K562 (cell line): ENCODE measurements around the gene SLC6A6. TPM values are rescaled to one million over a fixed set of nuclear protein-coding genes. Genes with fewer than 3 reads are reported as not detected.

ENCODE experiments used
- BRD4 ChIP-seq: fragments of 200-600 bp; sonication (generic); IDR thresholded peaks from 2 replicates; pipeline ENCODE4 v1.6.1; 2017; ENCODE audit warnings: inconsistent platforms
- DIDO1 ChIP-seq: fragments of 450-650 bp; IDR thresholded peaks from 2 replicates; pipeline ENCODE4 v1.6.1; 2016; ENCODE audit warnings: low read depth, missing biosample characterization, missing genetic modification characterization
- GATAD2A ChIP-seq: fragments of 450-650 bp; IDR thresholded peaks from 2 replicates; pipeline ENCODE4 v1.6.1; 2017
- HDAC1 ChIP-seq, 2 experiments: fragments of 450-650 bp; IDR thresholded peaks; 2 replicates each; pipeline ENCODE4 v1.6.1; 2016 to 2017; ENCODE audit warnings: inconsistent platforms in 1 of 2, mild to moderate bottlenecking in 1 of 2, moderate library complexity in 1 of 2
- HMGN3 ChIP-seq: IDR thresholded peaks from 2 replicates; pipeline ENCODE4 v1.6.1; 2011; ENCODE audit warnings: borderline replicate concordance, low read depth, mild to moderate bottlenecking, mixed read lengths, low read length; ENCODE audit not compliant: insufficient read length; ENCODE audit errors: extremely low read depth
- HOXB6 ChIP-seq: fragments of 250-450 bp; sonication (Bioruptor Pico); IDR thresholded peaks from 2 replicates; pipeline ENCODE4 v1.5.1; 2022; ENCODE audit warnings: mild to moderate bottlenecking, borderline replicate concordance
- IFI16 ChIP-seq: fragments of 250-450 bp; sonication (Bioruptor Pico); IDR thresholded peaks from 2 replicates; pipeline ENCODE4 v2.1.2; 2022; ENCODE audit warnings: mild to moderate bottlenecking, inconsistent platforms
- KAT2B ChIP-seq: IDR thresholded peaks from one replicate; pipeline ENCODE4 v1.6.1; 2012; ENCODE audit warnings: low read depth, mild to moderate bottlenecking, control low read depth, inconsistent platforms, low read length, moderate library complexity
- LCOR ChIP-seq: sonication (generic); formaldehyde crosslinking; IDR thresholded peaks from 2 replicates; pipeline ENCODE4 v1.8.0; 2022; ENCODE audit warnings: mild to moderate bottlenecking, missing genetic modification reagents
- NBN ChIP-seq: fragments of 450-650 bp; IDR thresholded peaks from 2 replicates; pipeline ENCODE4 v1.6.1; 2016; ENCODE audit warnings: low read depth, mild to moderate bottlenecking
- NR1H2 ChIP-seq: sonication (generic); formaldehyde crosslinking; IDR thresholded peaks from 2 replicates; pipeline ENCODE4 v1.4.0; 2020; ENCODE audit warnings: mild to moderate bottlenecking, missing genetic modification reagents
- POLR2AphosphoS2 ChIP-seq: IDR thresholded peaks from 2 replicates; pipeline ENCODE4 v1.6.1; 2012; ENCODE audit warnings: low read length, improper control_type of control experiment
- POLR2B ChIP-seq: fragments of 450-650 bp; IDR thresholded peaks from 2 replicates; pipeline ENCODE4 v1.6.1; 2018; ENCODE audit warnings: low read depth; ENCODE audit not compliant: partially characterized antibody
- SAP30 ChIP-seq: fragments of 200-600 bp; sonication (generic); IDR thresholded peaks from 2 replicates; pipeline ENCODE4 v1.6.1; 2012; ENCODE audit warnings: borderline replicate concordance, low read depth, mild to moderate bottlenecking, moderate library complexity, low read length, control low read depth, inconsistent platforms; ENCODE audit not compliant: insufficient read depth, poor library complexity, severe bottlenecking
- TSC22D4 ChIP-seq: fragments of 450-650 bp; IDR thresholded peaks from 2 replicates; pipeline ENCODE4 v1.6.1; 2016; ENCODE audit warnings: missing genetic modification characterization, missing biosample characterization, control low read depth
- YBX1 ChIP-seq: fragments of 450-650 bp; IDR thresholded peaks from 2 replicates; pipeline ENCODE4 v1.7.1; 2016; ENCODE audit warnings: mild to moderate bottlenecking
- ZC3H8 ChIP-seq: fragments of 450-650 bp; IDR thresholded peaks from 2 replicates; pipeline ENCODE4 v1.6.1; 2017
- ZNF212 ChIP-seq: fragments of 450-650 bp; formaldehyde crosslinking; IDR thresholded peaks from 2 replicates; pipeline ENCODE4 v1.4.0; 2020; ENCODE audit warnings: mild to moderate bottlenecking
- ZNF57 ChIP-seq: fragments of 450-650 bp; formaldehyde crosslinking; IDR thresholded peaks from 2 replicates; pipeline ENCODE4 v1.4.0; 2020; ENCODE audit warnings: mild to moderate bottlenecking, moderate library complexity
- ZNF583 ChIP-seq: fragments of 250-450 bp; sonication (Bioruptor Pico); IDR thresholded peaks from 2 replicates; pipeline ENCODE4 v1.4.0; 2020
- ZNF644 ChIP-seq: fragments of 200-800 bp; sonication (Bioruptor generic); IDR thresholded peaks from 2 replicates; pipeline ENCODE4 v1.6.1; 2016; ENCODE audit warnings: low read depth, missing genetic modification characterization, missing compliant biosample characterization
- ZNF699 ChIP-seq: fragments of 250-450 bp; sonication (Bioruptor Pico); IDR thresholded peaks from 2 replicates; pipeline ENCODE4 v1.8.0; 2021; ENCODE audit warnings: mild to moderate bottlenecking, moderate library complexity; ENCODE audit not compliant: insufficient replicate concordance
- ZSCAN29 ChIP-seq: fragments of 450-650 bp; IDR thresholded peaks from 2 replicates; pipeline ENCODE4 v1.6.1; 2017
- polyA plus RNA-seq, 8 experiments: library from polyadenylated mRNA; depleted of rRNA in 4 of 8; stranded (reverse) in 5 of 8; unstranded in 3 of 8; fragments of >200 nt; fragmentation: Nextera tagmentation in 2 of 8; fragmentation: Illumina TruSeq in 1 of 8; extraction: Ambion mirVana in 2 of 8; extraction: Trizol in 1 of 8; gene quantifications; 2 replicates each; pipeline versions ENCODE4 v1.2.1 to v1.2.3, GENCODE V29; 2011 to 2014; ENCODE audit warnings: inconsistent platforms in 1 of 8, missing spikeins in 1 of 8
- total RNA-seq, 7 experiments: library from RNA; depleted of rRNA in 6 of 7; stranded (reverse); fragments of >200 nt in 6 of 7; fragmentation: Illumina TruSeq in 2 of 7; extraction: Trizol in 2 of 7; gene quantifications; 2 replicates each; pipeline versions ENCODE4 v1.2.1 to v1.2.3, GENCODE V29; 2011 to 2021; ENCODE audit warnings: low replicate concordance in 1 of 7
- TF ChIP-seq, protein P1 (sequence below): IDR thresholded peaks from 2 replicates; pipeline ENCODE4 v1.6.1; 2016; ENCODE audit warnings: missing genetic modification characterization, missing compliant biosample characterization
- TF ChIP-seq, protein P2 (sequence below): sonication (generic); formaldehyde crosslinking; IDR thresholded peaks from 2 replicates; pipeline ENCODE4 v1.9.0; 2022; ENCODE audit warnings: mild to moderate bottlenecking, missing genetic modification reagents
- TF ChIP-seq, protein P3 (sequence below): sonication (generic); formaldehyde crosslinking; IDR thresholded peaks from 2 replicates; pipeline ENCODE4 v1.9.0; 2022; ENCODE audit warnings: mild to moderate bottlenecking, missing genetic modification reagents
- TF ChIP-seq, protein P4 (sequence below): fragments of 450-650 bp; IDR thresholded peaks from 2 replicates; pipeline ENCODE4 v1.6.1; 2016; ENCODE audit warnings: low read depth, mild to moderate bottlenecking, moderate library complexity

The SLC6A6 gene
- total and polyA plus RNA-seq, 9 of the 15 experiments (the other 6 are each of a cell fraction or from before 2014, with no cell fraction given): 12.3 to 203 (median 93.2) TPM

DNA sequence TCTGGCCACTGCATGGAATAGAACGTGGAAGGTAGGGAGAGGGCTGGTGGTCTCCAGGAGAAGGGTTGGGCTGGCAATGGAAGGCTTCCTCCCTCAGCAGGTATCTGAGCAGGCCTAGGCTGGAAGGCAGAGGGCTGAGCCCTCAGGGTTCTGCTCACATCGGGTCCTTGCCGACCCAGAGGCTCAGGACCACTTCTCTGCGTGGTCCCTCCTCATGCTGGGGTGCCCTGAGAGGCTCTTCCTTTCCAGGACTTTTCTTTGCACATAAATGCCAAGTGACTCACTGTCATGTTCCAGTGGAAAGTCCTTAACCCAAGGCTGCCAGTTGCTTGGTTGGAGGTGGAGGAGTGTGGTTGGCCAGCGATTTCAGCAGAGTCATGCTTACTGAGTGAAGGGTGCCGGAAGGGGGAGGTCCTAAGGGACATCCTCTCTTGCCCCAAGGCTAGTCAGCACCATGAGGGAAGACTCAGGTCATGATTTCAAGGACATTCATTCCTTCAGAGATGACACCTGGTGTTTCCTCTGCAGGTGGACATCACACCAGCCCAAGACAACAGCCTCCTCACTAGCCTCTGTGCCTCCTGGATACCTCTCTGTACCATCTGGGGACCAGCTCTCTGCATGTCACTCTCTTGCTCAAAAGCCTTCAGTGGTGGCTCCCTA lies 8.2 kb downstream of the SLC6A6 start (continued):
- TF ChIP-seq HMGN3 (peak; percentile 23), ZNF212 (no peak; the same call in 1 of the 2 replicates), YBX1 (no peak), ZSCAN29 (no peak), LCOR (CRISPR knock-in tag) (no peak), KAT2B (no peak), POLR2AphosphoS2 (no peak), BRD4 (no peak; the same call in 1 of the 2 replicates), ZNF583 (CRISPR knock-in tag) (peak; percentile 94), NBN (0 out of 2 replicates have a peak, but pooled peaks have one; percentile 64), ZNF57 (CRISPR knock-in tag) (no peak), ZC3H8 (no peak), TSC22D4 (tag) (no peak), ZNF699 (no peak), GATAD2A (no peak; the same call in none of the 2 replicates), DIDO1 (no peak), HOXB6 (no peak), SAP30 (no peak), ZNF644 (peak; percentile 93), POLR2B (peak; percentile 91), IFI16 (CRISPR knock-in tag) (no peak), HDAC1 (IDR thresholded peaks at IDR 0.05) (peak in 1 of 2 experiments; percentile 48; a peak in 2 of 4 replicates), NR1H2 (CRISPR knock-in tag) (no peak)
- TF ChIP-seq, protein P1, sequence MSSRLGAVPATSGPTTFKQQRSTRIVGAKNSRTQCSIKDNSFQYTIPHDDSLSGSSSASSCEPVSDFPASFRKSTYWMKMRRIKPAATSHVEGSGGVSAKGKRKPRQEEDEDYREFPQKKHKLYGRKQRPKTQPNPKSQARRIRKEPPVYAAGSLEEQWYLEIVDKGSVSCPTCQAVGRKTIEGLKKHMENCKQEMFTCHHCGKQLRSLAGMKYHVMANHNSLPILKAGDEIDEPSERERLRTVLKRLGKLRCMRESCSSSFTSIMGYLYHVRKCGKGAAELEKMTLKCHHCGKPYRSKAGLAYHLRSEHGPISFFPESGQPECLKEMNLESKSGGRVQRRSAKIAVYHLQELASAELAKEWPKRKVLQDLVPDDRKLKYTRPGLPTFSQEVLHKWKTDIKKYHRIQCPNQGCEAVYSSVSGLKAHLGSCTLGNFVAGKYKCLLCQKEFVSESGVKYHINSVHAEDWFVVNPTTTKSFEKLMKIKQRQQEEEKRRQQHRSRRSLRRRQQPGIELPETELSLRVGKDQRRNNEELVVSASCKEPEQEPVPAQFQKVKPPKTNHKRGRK (tag): no peak
- TF ChIP-seq, protein P2, sequence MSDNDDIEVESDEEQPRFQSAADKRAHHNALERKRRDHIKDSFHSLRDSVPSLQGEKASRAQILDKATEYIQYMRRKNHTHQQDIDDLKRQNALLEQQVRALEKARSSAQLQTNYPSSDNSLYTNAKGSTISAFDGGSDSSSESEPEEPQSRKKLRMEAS (CRISPR knock-in tag): peak; percentile 80
- TF ChIP-seq, protein P3, sequence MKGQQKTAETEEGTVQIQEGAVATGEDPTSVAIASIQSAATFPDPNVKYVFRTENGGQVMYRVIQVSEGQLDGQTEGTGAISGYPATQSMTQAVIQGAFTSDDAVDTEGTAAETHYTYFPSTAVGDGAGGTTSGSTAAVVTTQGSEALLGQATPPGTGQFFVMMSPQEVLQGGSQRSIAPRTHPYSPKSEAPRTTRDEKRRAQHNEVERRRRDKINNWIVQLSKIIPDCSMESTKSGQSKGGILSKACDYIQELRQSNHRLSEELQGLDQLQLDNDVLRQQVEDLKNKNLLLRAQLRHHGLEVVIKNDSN: 0 out of 2 replicates have a peak, but pooled peaks have one; percentile 18
- TF ChIP-seq, protein P4, sequence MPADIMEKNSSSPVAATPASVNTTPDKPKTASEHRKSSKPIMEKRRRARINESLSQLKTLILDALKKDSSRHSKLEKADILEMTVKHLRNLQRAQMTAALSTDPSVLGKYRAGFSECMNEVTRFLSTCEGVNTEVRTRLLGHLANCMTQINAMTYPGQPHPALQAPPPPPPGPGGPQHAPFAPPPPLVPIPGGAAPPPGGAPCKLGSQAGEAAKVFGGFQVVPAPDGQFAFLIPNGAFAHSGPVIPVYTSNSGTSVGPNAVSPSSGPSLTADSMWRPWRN: 0 out of 2 replicates have a peak, but pooled peaks have one; percentile 23
